Measurements from ENCODE around the gene SMG9. TPM values are rescaled to one million over a fixed set of nuclear protein-coding genes. Genes with fewer than 3 reads are reported as not detected.

The SMG9 gene
- total and polyA plus RNA-seq, 4 donors = 5.4 to 8.9 (median 5.8) TPM

GRCh38 chr19:43705729-43706128 lies 49.0 kb downstream of the SMG9 start (continued):
- TF ChIP-seq REST (IDR thresholded peaks at IDR 0.05) = no peak

- no peak for DNase-seq (ENCODE audit: low spot score)
- H3K9me3 ChIP-seq (ENCODE audit: control insufficient read depth in 4 of 4, low read length in 3 of 4) = peaks cover 0 to 5% (median under 1%) of the 10 kb centered on the region in 4 donors
- H3K4me1 ChIP-seq (ENCODE audit: control insufficient read depth in 4 of 4, insufficient read depth in 4 of 4, low read length in 3 of 4) = no peaks in the 10 kb centered on the region
- peaks cover 0 to 3% (median 0%) of the 10 kb centered on the region in 4 donors for H3K27me3 ChIP-seq (ENCODE audit: control insufficient read depth in 4 of 4, insufficient read depth in 4 of 4, low read length in 3 of 4)
- H3K36me3 ChIP-seq (ENCODE audit: control insufficient read depth in 4 of 4, insufficient read depth in 3 of 4, low read depth in 1 of 4, low read length in 3 of 4) = no peaks in the 10 kb centered on the region
- TF ChIP-seq JUND (IDR thresholded peaks at IDR 0.05) (no peak), HNF4G (IDR thresholded peaks at IDR 0.05) (no peak), NR2F2 (IDR thresholded peaks at IDR 0.05) (no peak), RAD21 (IDR thresholded peaks at IDR 0.05) (no peak), REST (IDR thresholded peaks at IDR 0.05) (no peak), FOXA1 (IDR thresholded peaks at IDR 0.05) (no peak), RXRA (IDR thresholded peaks at IDR 0.05) (no peak), GABPA (IDR thresholded peaks at IDR 0.05 in 1 of 2, conservative IDR thresholded peaks at IDR 0.05 in 1 of 2) (no peak), TAF1 (conservative IDR thresholded peaks at IDR 0.05) (no peak), ATF3 (IDR thresholded peaks at IDR 0.05) (no peak), SP1 (IDR thresholded peaks at IDR 0.05) (no peak), MAX (IDR thresholded peaks at IDR 0.05) (no peak), YY1 (IDR thresholded peaks at IDR 0.05) (no peak), FOXA2 (IDR thresholded peaks at IDR 0.05) (no peak)
- H3K4me3 ChIP-seq (ENCODE audit: low read depth in 1 of 3, low read length in 3 of 3) = no peak overlapping the region
- no peak overlapping the region for H3K9ac ChIP-seq (ENCODE audit: low read depth in 1 of 2, low read length in 2 of 2)
- no peak overlapping the region for H3K27ac ChIP-seq (ENCODE audit: low read depth in 1 of 2, low read length in 2 of 2)
- WGBS = 59% methylated on average over 7 of the region's 7 CpGs
Observed at GRCh38 chr19:43704002-43704705, 50.6 kb downstream of the SMG9 start.
